Suprapubic skin (tissue), 4 donors: ENCODE measurements around the gene CDC42BPA.

Experiments used
- EP300 ChIP-seq: sonication (generic); formaldehyde crosslinking; IDR thresholded peaks from one replicate; pipeline ENCODE4 v1.6.1; 2017; ENCODE audit warnings: antibody characterized with exemption
- POLR2A ChIP-seq, 2 donors: fragments of 450-650 bp; IDR thresholded peaks; one replicate each; pipeline ENCODE4 v1.6.1; 2017; ENCODE audit warnings: antibody characterized with exemption in 2 of 2, mild to moderate bottlenecking in 2 of 2, moderate library complexity in 2 of 2
- POLR2AphosphoS5 ChIP-seq, 3 donors: sonication (generic); formaldehyde crosslinking; IDR thresholded peaks; one replicate each; pipeline ENCODE4 v1.6.1; 2017; ENCODE audit warnings: antibody characterized with exemption in 3 of 3
- TF ChIP-seq, protein P1 (sequence below), 2 donors: fragments of 200-600 bp in 1 of 2; fragments of 450-650 bp in 1 of 2; sonication (generic) in 1 of 2; IDR thresholded peaks; one replicate each; pipeline ENCODE4 v1.5.1; 2016 to 2019; ENCODE audit warnings: antibody characterized with exemption in 2 of 2, mild to moderate bottlenecking in 1 of 2, moderate library complexity in 1 of 2

GRCh38 chr1:226989085-226989920 lies 329.0 kb downstream of the CDC42BPA start:
- TF ChIP-seq, protein P1, sequence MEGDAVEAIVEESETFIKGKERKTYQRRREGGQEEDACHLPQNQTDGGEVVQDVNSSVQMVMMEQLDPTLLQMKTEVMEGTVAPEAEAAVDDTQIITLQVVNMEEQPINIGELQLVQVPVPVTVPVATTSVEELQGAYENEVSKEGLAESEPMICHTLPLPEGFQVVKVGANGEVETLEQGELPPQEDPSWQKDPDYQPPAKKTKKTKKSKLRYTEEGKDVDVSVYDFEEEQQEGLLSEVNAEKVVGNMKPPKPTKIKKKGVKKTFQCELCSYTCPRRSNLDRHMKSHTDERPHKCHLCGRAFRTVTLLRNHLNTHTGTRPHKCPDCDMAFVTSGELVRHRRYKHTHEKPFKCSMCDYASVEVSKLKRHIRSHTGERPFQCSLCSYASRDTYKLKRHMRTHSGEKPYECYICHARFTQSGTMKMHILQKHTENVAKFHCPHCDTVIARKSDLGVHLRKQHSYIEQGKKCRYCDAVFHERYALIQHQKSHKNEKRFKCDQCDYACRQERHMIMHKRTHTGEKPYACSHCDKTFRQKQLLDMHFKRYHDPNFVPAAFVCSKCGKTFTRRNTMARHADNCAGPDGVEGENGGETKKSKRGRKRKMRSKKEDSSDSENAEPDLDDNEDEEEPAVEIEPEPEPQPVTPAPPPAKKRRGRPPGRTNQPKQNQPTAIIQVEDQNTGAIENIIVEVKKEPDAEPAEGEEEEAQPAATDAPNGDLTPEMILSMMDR (IDR thresholded peaks at IDR 0.05), result no peak
- no peak for TF ChIP-seq POLR2AphosphoS5 (IDR thresholded peaks at IDR 0.05)
- TF ChIP-seq EP300, result no peak
- TF ChIP-seq POLR2A (IDR thresholded peaks at IDR 0.05), result no peak
